K562 (cell line): ENCODE data around the gene ADARB2. TPM values are rescaled to one million over a fixed set of nuclear protein-coding genes. Genes with fewer than 3 reads are reported as not detected.

Source experiments
- ATAC-seq: fragments of 200-7000 bp; cut with Tn5 transposase; 3 replicates; pipeline ENCODE4 v1.9.1; 2020; ENCODE audit warnings: moderate library complexity
- BruUV-seq: library from RNA; stranded (reverse); fragments of 400-500 nt; replicated peaks from 2 replicates; lab custom pipeline; 2021; lab: Mats Ljungman, UMichigan
- CTCF ChIA-PET: fragments of 300-600 bp; formaldehyde crosslinking; extraction: SDS; loops from one replicate; lab custom pipeline; 2021; ENCODE audit warnings: low intra/inter-chr PET ratio; lab: Yijun Ruan, JAX
- POLR2A ChIA-PET: fragments of 300-600, 350-650 bp; sonication (Branson Sonifier 250); formaldehyde crosslinking; extraction: SDS; loops from one replicate; lab custom pipeline; 2021; ENCODE audit warnings: antibody characterized with exemption, inconsistent platforms; lab: Yijun Ruan, JAX
- DNase-seq, 4 experiments: peaks; one replicate each; pipeline versions ENCODE4 v3.0.0 to v3.0.0-alpha.2; 2011 to 2018; ENCODE audit warnings: low spot score in 3 of 4, mixed read lengths in 3 of 4; ENCODE audit errors: extremely low read depth in 1 of 4
- FAIRE-seq: peaks from 2 replicates; lab custom pipeline; 2011; peaks lifted over from hg19 to GRCh38; lab: Jason Lieb, UNC
- H2AFZ ChIP-seq: 2 replicates; pipeline ENCODE4 v1.6.0; 2011; ENCODE audit warnings: low read depth, low read length, control low read depth, inconsistent platforms
- H3K27ac ChIP-seq: fragments of 200-600 bp; 3 replicates; pipeline ENCODE4 v1.8.0; 2011; ENCODE audit warnings: low read depth, mild to moderate bottlenecking, control low read depth, inconsistent platforms, low read length, moderate library complexity, mixed read lengths; ENCODE audit errors: extremely low read depth
- H3K27me3 ChIP-seq, 2 experiments: fragments of 300-600 bp in 1 of 2; 2 replicates in 1 of 2; 3 replicates in 1 of 2; pipeline versions ENCODE4 v1.6.0 to v1.8.0; 2011; ENCODE audit warnings: inconsistent platforms in 2 of 2, low read length in 2 of 2, mild to moderate bottlenecking in 1 of 2, mixed read lengths in 1 of 2, moderate library complexity in 1 of 2; ENCODE audit not compliant: control insufficient read depth in 2 of 2, insufficient read depth in 2 of 2
- H3K36me3 ChIP-seq: fragments of 300-600 bp; 3 replicates; pipeline ENCODE4 v1.8.0; 2011; ENCODE audit warnings: mild to moderate bottlenecking, low read length, inconsistent platforms; ENCODE audit not compliant: control insufficient read depth, insufficient read depth
- H3K4me1 ChIP-seq, 2 experiments: fragments of 200-600 bp in 1 of 2; replicated peaks in 1 of 2; 2 replicates in 1 of 2; 3 replicates in 1 of 2; pipeline versions ENCODE4 v1.5.1 to v1.8.0; 2011; ENCODE audit warnings: inconsistent platforms in 2 of 2, low read length in 2 of 2, mild to moderate bottlenecking in 1 of 2, mixed read lengths in 1 of 2, moderate library complexity in 1 of 2; ENCODE audit not compliant: control insufficient read depth in 2 of 2, insufficient read depth in 2 of 2
- H3K4me2 ChIP-seq: 2 replicates; pipeline ENCODE4 v1.6.1; 2011; ENCODE audit warnings: low read length, control low read depth, inconsistent platforms, mixed read lengths; ENCODE audit not compliant: insufficient read depth
- H3K4me3 ChIP-seq: fragments of 200-600 bp; sonication (generic), shearing (Covaris generic); 2 replicates; pipeline ENCODE4 v1.5.1; 2016; ENCODE audit warnings: control low read depth, inconsistent platforms
- H3K79me2 ChIP-seq: fragments of 200-600 bp; 3 replicates; pipeline ENCODE4 v1.8.0; 2011; ENCODE audit warnings: low read length, inconsistent platforms; ENCODE audit not compliant: control insufficient read depth, insufficient read depth
- H3K9ac ChIP-seq, 2 experiments: 2 replicates each; pipeline versions ENCODE4 v1.6.0 to v1.6.1; 2011; ENCODE audit warnings: low read depth in 2 of 2, low read length in 2 of 2, control low read depth in 1 of 2, inconsistent platforms in 1 of 2, mild to moderate bottlenecking in 1 of 2, mixed read lengths in 1 of 2; ENCODE audit not compliant: insufficient read depth in 1 of 2
- H3K9me1 ChIP-seq: one replicate; pipeline ENCODE4 v1.6.0; 2011; ENCODE audit warnings: inconsistent platforms, mild to moderate bottlenecking, low read length, moderate library complexity; ENCODE audit not compliant: control insufficient read depth, insufficient read depth
- H3K9me3 ChIP-seq: replicated peaks from 2 replicates; pipeline ENCODE4 v1.5.1; 2011; ENCODE audit warnings: low read depth, low read length, inconsistent platforms; ENCODE audit not compliant: control insufficient read depth, insufficient read depth
- H4K20me1 ChIP-seq: replicated peaks from 2 replicates; pipeline ENCODE4 v1.6.1; 2011; ENCODE audit warnings: low read length, inconsistent platforms, mixed read lengths; ENCODE audit not compliant: control insufficient read depth, insufficient read depth
- CCAR2 ChIP-seq: fragments of 200-400 bp; formaldehyde crosslinking; IDR thresholded peaks from 2 replicates; pipeline ENCODE4 v1.6.1; 2017; ENCODE audit warnings: mild to moderate bottlenecking, low read depth, low read length
- GATA2 ChIP-seq: sonication (generic); formaldehyde crosslinking; IDR thresholded peaks from 2 replicates; pipeline ENCODE4 v1.4.0; 2020; ENCODE audit warnings: mild to moderate bottlenecking, missing genetic modification reagents
- GTF2A2 ChIP-seq: IDR thresholded peaks from 2 replicates; pipeline ENCODE4 v1.6.1; 2016; ENCODE audit warnings: mild to moderate bottlenecking, missing genetic modification characterization, missing compliant biosample characterization
- GTF2F1 ChIP-seq: IDR thresholded peaks from 2 replicates; pipeline ENCODE4 v1.6.1; 2011; ENCODE audit warnings: low read depth, low read length, improper control_type of control experiment
- IRF1 ChIP-seq: sonication (generic); formaldehyde crosslinking; IDR thresholded peaks from 2 replicates; pipeline ENCODE4 v1.8.0; 2022; ENCODE audit warnings: missing genetic modification reagents, mild to moderate bottlenecking, borderline replicate concordance
- JUND ChIP-seq, 2 experiments: IDR thresholded peaks; 2 replicates in 1 of 2; 3 replicates in 1 of 2; pipeline ENCODE4 v1.6.1; 2011; ENCODE audit warnings: borderline replicate concordance in 2 of 2, low read depth in 2 of 2, low read length in 2 of 2, improper control_type of control experiment in 1 of 2, missing biosample characterization in 1 of 2, missing genetic modification characterization in 1 of 2, missing genetic modification reagents in 1 of 2
- MAFK ChIP-seq: IDR thresholded peaks from 2 replicates; pipeline ENCODE4 v1.6.1; 2011; ENCODE audit warnings: low read length, improper control_type of control experiment
- MITF ChIP-seq: IDR thresholded peaks from 2 replicates; pipeline ENCODE4 v1.6.1; 2014; ENCODE audit warnings: antibody characterized with exemption
- MTA2 ChIP-seq: fragments of 450-650 bp; IDR thresholded peaks from 2 replicates; pipeline ENCODE4 v1.6.1; 2016; ENCODE audit warnings: low read depth
- NCOA2 ChIP-seq, 2 experiments: fragments of 450-650 bp; IDR thresholded peaks; 2 replicates each; pipeline ENCODE4 v1.6.1; 2018; ENCODE audit warnings: mild to moderate bottlenecking in 2 of 2, moderate library complexity in 1 of 2; ENCODE audit not compliant: partially characterized antibody in 2 of 2
- POLR2A ChIP-seq: fragments of 450-650 bp; conservative IDR thresholded peaks from 2 replicates; pipeline ENCODE4 v1.6.1; 2016
- POLR2B ChIP-seq: fragments of 450-650 bp; IDR thresholded peaks from 2 replicates; pipeline ENCODE4 v1.6.1; 2018; ENCODE audit warnings: low read depth; ENCODE audit not compliant: partially characterized antibody
- PURB ChIP-seq: sonication (generic); formaldehyde crosslinking; IDR thresholded peaks from 2 replicates; pipeline ENCODE4 v1.9.0; 2021; ENCODE audit warnings: low read depth, mild to moderate bottlenecking, missing genetic modification reagents
- SP1 ChIP-seq: sonication (generic); formaldehyde crosslinking; IDR thresholded peaks from 2 replicates; pipeline ENCODE4 v1.8.1; 2022; ENCODE audit warnings: mild to moderate bottlenecking, missing genetic modification reagents
- TEAD2 ChIP-seq: fragments of 450-650 bp; IDR thresholded peaks from 2 replicates; pipeline ENCODE4 v1.6.1; 2016; ENCODE audit warnings: missing genetic modification characterization, control low read depth, missing compliant biosample characterization
- TRIM28 ChIP-seq: fragments of 450-650 bp; IDR thresholded peaks from 2 replicates; pipeline ENCODE4 v1.6.1; 2017
- ZNF347 ChIP-seq: fragments of 450-650 bp; formaldehyde crosslinking; IDR thresholded peaks from 2 replicates; pipeline ENCODE4 v1.4.0; 2020; ENCODE audit warnings: low read depth, mild to moderate bottlenecking, moderate library complexity
- ZNF445 ChIP-seq: fragments of 250-450 bp; sonication (Bioruptor Pico); IDR thresholded peaks from 2 replicates; pipeline ENCODE4 v1.4.0; 2020; ENCODE audit warnings: low read depth, mild to moderate bottlenecking, moderate library complexity
- ZSCAN32 ChIP-seq: fragments of 450-650 bp; formaldehyde crosslinking; IDR thresholded peaks from 2 replicates; pipeline ENCODE4 v1.4.0; 2020; ENCODE audit warnings: mild to moderate bottlenecking, moderate library complexity
- WGBS: fragments of 100-300 bp; shearing (Covaris generic); methylation state at CpG from one replicate; pipeline ENCODE4 v1.1.6; 2016; ENCODE audit warnings: low coverage, mixed read lengths; ENCODE audit not compliant: insufficient coverage; ENCODE audit errors: missing lambda C conversion rate; 5-methylcytosine and 5-hydroxymethylcytosine counted together
- in situ Hi-C: fragments of 300-500 bp; cut with MboI; formaldehyde crosslinking; loops from 4 replicates; pipeline ENCODE4 v1.15.0; 2018; ENCODE audit warnings: inconsistent platforms, mixed read lengths
- intact Hi-C: fragments of 100-400 bp; cut with micrococcal nuclease; formaldehyde crosslinking; loops from 2 replicates; pipeline ENCODE4 v1.14.2; 2022
- polyA plus RNA-seq, 8 experiments: library from polyadenylated mRNA; depleted of rRNA in 4 of 8; stranded (reverse) in 5 of 8; unstranded in 3 of 8; fragments of >200 nt; fragmentation: Nextera tagmentation in 2 of 8; fragmentation: Illumina TruSeq in 1 of 8; extraction: Ambion mirVana in 2 of 8; extraction: Trizol in 1 of 8; gene quantifications; 2 replicates each; pipeline versions ENCODE4 v1.2.1 to v1.2.3, GENCODE V29; 2011 to 2014; ENCODE audit warnings: inconsistent platforms in 1 of 8, missing spikeins in 1 of 8
- total RNA-seq, 7 experiments: library from RNA; depleted of rRNA in 6 of 7; stranded (reverse); fragments of >200 nt in 6 of 7; fragmentation: Illumina TruSeq in 2 of 7; extraction: Trizol in 2 of 7; gene quantifications; 2 replicates each; pipeline versions ENCODE4 v1.2.1 to v1.2.3, GENCODE V29; 2011 to 2021; ENCODE audit warnings: low replicate concordance in 1 of 7

ADARB2 gene
- total and polyA plus RNA-seq, 9 of the 15 experiments (the other 6 are each of a cell fraction or from before 2014, with no cell fraction given): not detected

GRCh38 chr10:1203216-1203615 is 534.1 kb downstream of the ADARB2 start:
- no peak overlapping the region for H3K27ac ChIP-seq
- in situ Hi-C loops (no loop called here), intact Hi-C loops (no loop called here)
- no TSS peak for BruUV-seq
- no peaks in the 10 kb centered on the region for H3K36me3 ChIP-seq
- no peak overlapping the region for H2AFZ ChIP-seq
- 3% methylated on average over 13 of the region's 13 CpGs for WGBS
- H4K20me1 ChIP-seq: peaks cover 13% of the 10 kb centered on the region; the same call in 1 of the 2 replicates
- no peak for DNase-seq
- no peak overlapping the region for H3K9ac ChIP-seq
- ChIA-PET CTCF (no interaction called here), POLR2A (no interaction called here)
- ATAC-seq: no peak
- H3K9me1 ChIP-seq: no peaks in the 10 kb centered on the region
- H3K79me2 ChIP-seq: no peaks in the 10 kb centered on the region
- no peak overlapping the region for H3K4me2 ChIP-seq
- TF ChIP-seq GATA2 (CRISPR knock-in tag) (no peak), ZNF445 (CRISPR knock-in tag) (no peak), TEAD2 (tag) (no peak), TRIM28 (no peak), MTA2 (no peak), JUND (IDR thresholded peaks at IDR 0.05; ENCODE audit: borderline replicate concordance, low read depth, low read length) (no peak), JUND (tag; IDR thresholded peaks at IDR 0.05; ENCODE audit: borderline replicate concordance, low read depth, low read length) (no peak), GTF2F1 (no peak), POLR2A (no peak), SP1 (CRISPR knock-in tag) (no peak), ZNF347 (no peak), CCAR2 (no peak), MAFK (no peak), MITF (no peak), PURB (CRISPR knock-in tag) (no peak), ZSCAN32 (CRISPR knock-in tag) (no peak), NCOA2 (IDR thresholded peaks at IDR 0.05; ENCODE audit: partially characterized antibody in 2 of 2) (no peak), IRF1 (CRISPR knock-in tag) (no peak), POLR2B (no peak), GTF2A2 (tag) (no peak)
- peaks cover 0 to 8% of the 10 kb centered on the region in 2 experiments; a peak in 2 of 5 replicates for H3K4me1 ChIP-seq
- FAIRE-seq: no peak
- peaks cover 58 to 81% of the 10 kb centered on the region in 2 experiments for H3K27me3 ChIP-seq
- H3K9me3 ChIP-seq: no peaks in the 10 kb centered on the region
- H3K4me3 ChIP-seq: no peak overlapping the region
